GM12875 (cell line): ENCODE measurements around the gene BPIFB4.

Experiments
- H3K4me3 ChIP-seq: one replicate; pipeline ENCODE4 v1.5.1; 2011; ENCODE audit warnings: low read depth, low read length, control low read depth
- CTCF ChIP-seq: IDR thresholded peaks from 2 replicates; pipeline ENCODE4 v1.5.1; 2011; ENCODE audit warnings: low read depth, mild to moderate bottlenecking, control low read depth, inconsistent platforms, low read length, moderate library complexity, borderline replicate concordance; ENCODE audit not compliant: insufficient read depth

Gene BPIFB4

DNA sequence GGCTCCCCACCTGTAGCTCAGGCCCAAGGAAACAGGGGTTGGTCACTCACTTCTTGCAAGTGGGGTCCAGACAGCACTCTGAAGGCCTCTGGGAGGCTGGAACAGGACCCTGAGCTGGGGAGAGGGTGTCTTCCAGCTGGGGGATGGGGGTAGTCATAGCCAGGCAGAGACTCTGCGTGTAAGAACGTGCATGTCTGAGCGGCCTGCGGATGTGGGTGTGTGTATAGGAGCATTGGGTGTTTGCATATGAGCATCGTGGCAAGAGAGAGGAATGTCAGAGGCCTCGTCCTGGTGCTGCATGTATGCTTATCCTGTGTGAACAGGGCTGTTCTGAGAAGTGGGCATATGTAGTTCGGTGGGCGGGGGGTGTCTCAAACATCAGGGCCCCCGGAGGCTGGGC is 13.7 kb upstream of the BPIFB4 start:
- H3K4me3 ChIP-seq: no peak overlapping the region
- no peak for TF ChIP-seq CTCF

DNA sequence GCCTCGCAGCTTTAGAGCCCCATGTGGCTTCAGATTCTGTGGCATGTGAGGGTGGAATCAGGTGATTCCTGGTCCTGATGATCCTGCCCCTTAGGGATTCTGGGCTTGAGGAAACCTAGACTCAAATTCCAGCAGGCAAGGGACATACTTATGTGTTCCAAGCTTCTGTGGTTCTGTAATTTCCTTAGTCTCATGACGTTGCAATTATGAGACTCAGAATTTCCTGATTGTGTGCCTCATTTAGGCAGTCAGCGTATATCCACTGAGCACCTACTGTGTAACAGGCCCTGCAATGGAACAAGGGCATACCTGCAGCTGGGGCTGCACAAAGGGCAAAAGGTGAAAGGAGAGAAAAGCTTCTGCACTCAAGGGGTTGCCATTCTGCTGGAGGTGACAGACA is 11.6 kb upstream of the BPIFB4 start:
- H3K4me3 ChIP-seq: no peak overlapping the region
- TF ChIP-seq CTCF: no peak

GRCh38 chr20:33068251-33068939 is 11.0 kb upstream of the BPIFB4 start:
- TF ChIP-seq CTCF: no peak
- H3K4me3 ChIP-seq: no peak overlapping the region

DNA sequence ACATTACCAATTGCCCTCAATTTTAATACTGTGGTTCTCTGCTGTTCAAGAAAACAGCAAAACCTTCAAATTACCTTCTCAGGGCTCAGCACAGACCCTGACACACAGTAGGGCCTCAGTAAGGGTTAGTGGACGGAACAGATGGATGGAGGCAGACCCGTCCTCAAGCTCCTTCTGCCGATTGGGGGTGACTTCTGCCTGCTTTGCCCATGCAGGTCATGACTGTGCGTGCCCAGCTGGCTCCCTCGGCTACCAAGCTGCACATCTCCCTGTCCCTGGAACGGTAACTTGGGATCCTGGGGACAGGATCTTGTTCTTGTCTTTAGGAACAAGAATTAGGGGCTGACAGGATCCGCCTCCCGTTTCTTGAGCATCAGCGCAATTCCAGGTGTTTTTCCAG is 9.8 kb upstream of the BPIFB4 start:
- no peak overlapping the region for H3K4me3 ChIP-seq

DNA sequence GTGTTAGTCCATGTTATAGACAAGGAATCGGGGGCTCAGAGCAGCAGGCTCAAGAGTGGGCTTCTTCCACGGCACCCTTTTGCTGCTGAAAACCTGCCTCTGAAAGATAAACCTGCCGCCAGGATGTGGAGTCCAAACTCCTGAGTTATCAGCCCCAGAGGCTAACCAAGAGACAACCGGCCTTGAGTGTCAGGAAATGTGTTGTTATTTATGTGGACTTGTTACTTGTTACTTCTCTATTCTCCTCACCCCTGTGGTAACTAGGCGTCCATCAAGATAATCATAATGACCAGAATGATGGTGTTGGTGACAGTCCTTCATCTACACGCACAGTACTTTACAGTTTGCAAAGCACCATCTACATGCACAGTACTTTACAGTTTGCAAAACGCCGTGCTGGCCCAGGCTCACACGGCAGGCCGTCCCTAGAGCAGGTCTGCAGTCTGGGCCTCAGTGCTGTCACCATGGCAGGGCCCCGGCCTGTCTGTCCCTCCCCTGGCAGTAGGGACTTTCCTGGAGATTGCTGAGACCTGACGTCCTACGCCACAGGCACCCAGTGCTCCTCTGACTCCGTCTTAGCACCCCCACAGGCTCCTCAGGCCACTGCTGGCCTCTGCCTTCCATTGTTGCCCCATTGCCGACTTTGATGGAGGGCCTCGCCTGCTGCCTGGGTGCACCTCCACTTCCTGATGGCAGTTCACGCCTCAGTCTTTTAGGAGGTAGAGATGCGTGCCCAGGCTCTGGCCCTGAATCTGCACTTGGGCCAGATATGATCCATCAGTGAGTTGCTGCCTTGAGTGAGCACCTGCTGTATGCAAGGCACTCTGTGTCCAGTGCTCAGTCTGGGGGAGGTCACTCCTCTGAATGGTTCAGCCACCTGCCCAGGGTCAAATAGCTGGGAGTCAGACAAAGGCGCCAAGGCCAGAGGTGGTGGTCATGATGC is 9.1 kb upstream of the BPIFB4 start:
- H3K4me3 ChIP-seq: no peak overlapping the region
- TF ChIP-seq CTCF: no peak

More for the DNA sequence above, 9.8 kb upstream of the BPIFB4 start:
- no peak for TF ChIP-seq CTCF

GRCh38 chr20:33071198-33071597 is 8.2 kb upstream of the BPIFB4 start:
- TF ChIP-seq CTCF: no peak
- no peak overlapping the region for H3K4me3 ChIP-seq

GRCh38 chr20:33072362-33072761 is 7.1 kb upstream of the BPIFB4 start:
- H3K4me3 ChIP-seq: no peak overlapping the region
- TF ChIP-seq CTCF: no peak
